ENCODE results near the gene LRRC8D.

GRCh38 chr1:89918127-89918793, 97.4 kb downstream of the LRRC8D start:
- TF ChIP-seq POLR2AphosphoS5 (IDR thresholded peaks at IDR 0.05; ENCODE audit: borderline replicate concordance, low read depth, low read length) (no peak), EZH2 (IDR thresholded peaks at IDR 0.05) (no peak)
